GM21526 (cell line): ENCODE measurements around the gene IER3.
"Not testable (repeated sequence)": the region's sequence is repeated elsewhere in the genome, so short reads cannot be mapped to it uniquely, and the experiment has no call there.

Source experiments
- ATAC-seq: cut with Tn5 transposase; IDR thresholded peaks from one replicate; pipeline ENCODE4 v1.9.1; 2021; ENCODE audit warnings: moderate library complexity; ENCODE audit not compliant: unreplicated experiment, low FRiP score

Gene IER3

DNA sequence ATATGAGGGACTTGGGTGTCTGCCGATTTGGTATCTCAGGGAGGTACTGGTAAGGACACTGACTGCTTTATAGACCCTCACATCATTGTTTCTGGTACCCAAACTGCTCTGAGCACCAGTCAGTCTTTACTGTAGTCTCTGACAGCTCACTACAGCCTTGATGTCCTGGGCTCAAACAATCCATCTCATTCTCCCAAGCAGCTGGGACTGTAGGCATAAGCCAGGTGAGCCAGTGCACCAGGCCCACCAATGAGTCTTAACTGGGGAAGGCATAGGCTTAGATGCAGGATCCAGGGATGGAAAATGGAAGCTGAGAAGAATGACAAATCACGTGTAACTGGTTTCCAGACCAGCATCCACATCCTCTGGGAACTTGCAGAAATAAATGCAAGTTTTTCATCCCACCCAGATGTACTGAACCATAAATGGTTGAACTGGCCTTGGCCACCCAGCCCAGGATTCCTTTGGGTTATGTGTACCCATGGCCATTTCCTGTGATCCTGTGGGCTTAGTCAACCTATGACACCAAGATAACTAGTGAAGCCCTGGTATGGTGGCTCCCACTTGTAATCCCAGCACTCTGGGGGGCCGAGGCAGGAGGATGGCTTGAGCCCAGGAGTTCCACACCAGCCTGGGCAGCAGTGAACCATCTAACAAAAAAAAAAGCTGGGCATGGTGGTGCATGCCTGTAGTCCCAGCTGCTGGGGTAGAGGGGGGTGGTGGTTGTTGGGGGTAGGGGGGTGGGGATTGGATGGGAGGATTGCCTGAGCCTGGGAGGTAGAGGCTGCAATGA is 18.4 kb downstream of the IER3 start:
- no peak for ATAC-seq

DNA sequence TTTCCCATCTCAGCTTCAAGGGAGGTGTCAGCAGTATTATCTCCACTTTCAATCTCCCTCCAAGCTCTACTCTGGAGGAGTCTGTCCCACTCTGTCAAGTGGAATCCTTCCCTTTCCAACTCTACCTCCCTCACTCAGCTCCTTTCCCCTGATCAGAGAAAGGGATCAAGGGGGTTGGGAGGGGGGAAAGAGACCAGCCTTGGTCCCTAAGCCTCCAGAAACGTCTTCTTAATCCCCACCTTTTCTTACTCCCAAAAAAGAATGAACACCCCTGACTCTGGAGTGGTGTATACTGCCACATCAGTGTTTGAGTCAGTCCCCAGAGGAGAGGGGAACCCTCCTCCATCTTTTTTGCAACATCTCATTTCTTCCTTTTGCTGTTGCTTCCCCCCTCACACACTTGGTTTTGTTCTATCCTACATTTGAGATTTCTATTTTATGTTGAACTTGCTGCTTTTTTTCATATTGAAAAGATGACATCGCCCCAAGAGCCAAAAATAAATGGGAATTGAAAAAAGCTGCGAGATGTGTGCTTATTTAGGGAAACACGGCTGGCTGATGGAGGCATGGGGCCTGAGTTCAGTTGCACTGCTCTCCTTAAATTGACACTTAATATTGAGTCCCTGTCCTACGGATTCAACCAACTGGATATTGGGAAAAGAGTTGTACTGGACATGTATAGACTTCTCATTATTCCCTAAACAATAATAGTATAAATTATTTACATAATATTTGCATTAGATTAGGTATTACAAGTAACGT is 19.3 kb downstream of the IER3 start:
- no peak for ATAC-seq

GRCh38 chr6:30723843-30724741 is 20.3 kb downstream of the IER3 start:
- ATAC-seq = not testable (repeated sequence)

- ATAC-seq = not testable (repeated sequence)
Observed at GRCh38 chr6:30723159-30723842, 21.0 kb downstream of the IER3 start.

DNA sequence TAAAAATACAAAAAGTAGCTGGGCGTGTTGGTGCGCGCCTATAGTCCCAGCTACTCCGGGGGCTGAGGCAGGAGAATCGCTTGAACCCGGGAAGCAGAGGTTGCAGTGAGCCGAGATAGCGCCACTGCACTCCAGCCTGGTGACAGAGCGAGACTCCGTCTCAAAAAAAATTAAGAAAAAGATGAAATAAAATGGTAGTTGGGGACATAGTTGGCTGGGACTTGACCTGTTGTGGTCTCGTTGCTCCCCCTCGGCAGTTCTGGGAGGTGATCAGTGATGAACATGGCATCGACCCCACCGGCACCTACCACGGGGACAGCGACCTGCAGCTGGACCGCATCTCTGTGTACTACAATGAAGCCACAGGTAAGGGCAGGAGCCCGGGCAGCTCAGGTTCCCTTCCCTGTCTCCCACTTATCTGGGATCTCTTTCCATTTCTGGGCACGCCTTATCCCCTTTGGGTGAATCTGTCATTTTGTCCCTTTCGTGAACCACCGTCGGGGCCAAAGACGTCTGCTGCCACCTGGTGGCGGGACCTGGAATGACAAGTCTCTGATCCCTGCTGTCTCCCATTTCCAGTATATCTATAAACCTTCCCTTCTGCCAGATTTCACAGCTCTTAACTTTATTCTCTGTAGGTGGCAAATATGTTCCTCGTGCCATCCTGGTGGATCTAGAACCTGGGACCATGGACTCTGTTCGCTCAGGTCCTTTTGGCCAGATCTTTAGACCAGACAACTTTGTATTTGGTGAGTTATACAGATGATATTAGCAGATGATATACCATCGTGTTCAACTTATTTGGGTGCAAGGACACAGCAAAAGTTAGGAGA is 21.9 kb downstream of the IER3 start:
- ATAC-seq = no peak

GRCh38 chr6:30722025-30722279 is 22.4 kb downstream of the IER3 start:
- ATAC-seq = not testable (repeated sequence)

- no peak for ATAC-seq
Observed at GRCh38 chr6:30721198-30722024, 22.9 kb downstream of the IER3 start.

DNA sequence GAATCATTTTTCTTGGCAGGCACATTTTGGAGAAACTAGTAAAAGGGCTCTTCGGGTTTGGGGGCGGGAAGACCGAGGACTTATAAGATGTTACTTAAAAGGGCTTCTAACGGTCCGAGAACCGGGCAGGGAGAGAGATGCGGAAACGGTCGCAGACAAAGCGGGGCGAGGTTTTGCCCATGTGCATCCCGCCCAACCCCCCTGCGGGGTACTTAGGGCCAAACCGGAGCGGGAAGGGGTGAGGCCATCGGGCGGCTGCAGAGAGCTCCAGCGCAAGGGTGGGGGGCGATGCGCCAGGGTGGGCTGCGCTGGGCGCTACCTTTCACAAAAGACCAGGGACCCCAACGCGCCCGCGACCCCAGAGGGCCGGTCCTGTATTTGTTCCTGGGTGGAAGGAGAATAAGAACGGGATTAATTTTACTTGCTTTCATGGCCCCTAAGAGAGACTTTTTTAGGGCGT is 23.6 kb downstream of the IER3 start:
- no peak for ATAC-seq

DNA sequence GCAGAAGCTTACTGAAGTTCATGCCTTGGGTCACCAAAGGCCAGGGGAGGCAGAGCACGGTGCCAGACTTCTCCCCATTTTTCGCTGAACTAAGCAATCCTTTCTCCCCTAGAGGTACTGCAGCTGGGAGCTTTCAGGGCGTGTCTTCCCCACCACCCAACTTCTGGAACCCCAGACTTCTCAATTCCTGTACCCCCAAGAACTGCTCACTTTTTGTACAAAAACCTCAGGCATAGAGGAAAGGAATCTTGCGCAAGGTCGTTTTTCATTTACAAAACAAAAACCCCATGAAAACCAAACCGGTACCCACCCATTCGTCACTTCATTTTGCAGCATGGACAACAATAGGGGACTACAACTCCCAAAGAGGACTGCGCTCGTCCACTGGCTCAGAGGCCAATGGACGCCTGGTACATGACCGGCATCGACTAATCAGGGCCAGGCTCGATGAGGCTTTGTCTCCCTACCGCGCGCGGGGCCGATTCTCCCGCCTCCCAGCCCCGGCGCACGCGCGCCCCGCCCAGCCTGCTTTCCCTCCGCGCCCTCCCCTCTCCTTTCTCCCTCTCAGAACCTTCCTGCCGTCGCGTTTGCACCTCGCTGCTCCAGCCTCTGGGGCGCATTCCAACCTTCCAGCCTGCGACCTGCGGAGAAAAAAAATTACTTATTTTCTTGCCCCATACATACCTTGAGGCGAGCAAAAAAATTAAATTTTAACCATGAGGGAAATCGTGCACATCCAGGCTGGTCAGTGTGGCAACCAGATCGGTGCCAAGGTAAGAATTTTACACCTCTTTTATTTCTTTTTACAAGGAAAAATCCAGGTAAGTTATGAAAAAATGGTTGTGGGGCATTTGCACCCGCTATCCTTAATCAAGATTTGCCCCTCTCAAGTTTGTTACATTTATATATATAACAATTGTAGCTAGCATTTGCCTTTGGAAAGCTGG is 24.3 kb downstream of the IER3 start, which contains the start of gene TUBB:
TSS of gene TUBB (plus strand) at position 562 of the 947 bp plus-strand sequence. CDS start at position 717, 155 bp downstream.
- peak; percentile 42 for ATAC-seq

- ATAC-seq = no peak
Observed at GRCh38 chr6:30719356-30719755, 25.0 kb downstream of the IER3 start.

- ATAC-seq = not testable (repeated sequence)
Observed at GRCh38 chr6:30717845-30718720, 26.3 kb downstream of the IER3 start.

DNA sequence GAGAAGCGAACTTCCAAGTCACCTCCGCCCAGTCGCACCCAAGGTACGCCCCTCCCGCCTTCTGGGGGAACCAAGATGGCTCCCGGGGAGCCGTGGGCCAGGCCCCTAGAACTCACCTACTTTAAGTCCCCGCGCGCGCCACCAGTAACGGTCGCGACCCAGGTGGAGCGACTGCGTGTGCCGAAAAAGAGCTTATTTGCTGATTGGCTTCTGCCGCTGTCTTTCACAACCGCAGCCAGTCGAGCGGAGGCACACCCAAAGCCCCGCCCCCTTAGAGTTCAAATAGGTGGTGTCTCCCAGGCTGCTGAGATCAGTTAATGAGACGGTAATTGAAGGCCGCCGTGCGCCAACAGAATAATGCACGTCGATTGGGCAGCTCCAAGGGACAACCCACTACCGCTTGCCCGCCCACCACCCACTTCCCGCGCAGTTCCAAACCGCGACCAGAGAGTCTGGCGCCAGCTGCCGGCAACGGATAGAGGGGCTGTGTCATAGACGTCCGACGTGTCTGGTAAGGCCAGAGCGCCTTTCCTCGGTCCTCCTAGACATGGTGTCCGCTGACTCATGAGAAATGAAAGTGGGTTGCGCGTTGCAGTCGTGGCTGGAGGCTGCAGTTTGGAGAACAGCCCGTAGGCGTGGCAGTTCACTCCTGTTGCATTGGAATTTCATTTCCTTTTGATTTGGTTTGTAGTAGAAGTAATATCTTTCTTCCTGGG is 27.1 kb downstream of the IER3 start, which contains the start of gene MDC1:
TSS of gene MDC1 (minus strand) at position 153 of the 716 bp plus-strand sequence. CDS start 2,106 bp downstream, outside the sequence.
- peak; percentile 56 for ATAC-seq

DNA sequence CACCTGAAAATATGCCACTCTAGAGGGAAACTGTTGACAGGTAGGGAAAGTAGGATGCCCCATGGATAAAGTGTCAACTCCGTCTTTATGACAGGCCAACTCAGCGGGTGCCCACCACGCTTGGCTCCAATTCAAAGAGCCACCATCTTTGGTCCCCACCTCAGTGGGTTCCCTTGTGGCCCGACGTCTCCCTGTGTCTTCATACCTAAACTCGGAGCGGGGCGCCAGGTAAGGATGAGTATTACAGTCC is 27.5 kb downstream of the IER3 start:
- no peak for ATAC-seq

- ATAC-seq = no peak
Observed at GRCh38 chr6:30714263-30714662, 30.1 kb downstream of the IER3 start.

DNA sequence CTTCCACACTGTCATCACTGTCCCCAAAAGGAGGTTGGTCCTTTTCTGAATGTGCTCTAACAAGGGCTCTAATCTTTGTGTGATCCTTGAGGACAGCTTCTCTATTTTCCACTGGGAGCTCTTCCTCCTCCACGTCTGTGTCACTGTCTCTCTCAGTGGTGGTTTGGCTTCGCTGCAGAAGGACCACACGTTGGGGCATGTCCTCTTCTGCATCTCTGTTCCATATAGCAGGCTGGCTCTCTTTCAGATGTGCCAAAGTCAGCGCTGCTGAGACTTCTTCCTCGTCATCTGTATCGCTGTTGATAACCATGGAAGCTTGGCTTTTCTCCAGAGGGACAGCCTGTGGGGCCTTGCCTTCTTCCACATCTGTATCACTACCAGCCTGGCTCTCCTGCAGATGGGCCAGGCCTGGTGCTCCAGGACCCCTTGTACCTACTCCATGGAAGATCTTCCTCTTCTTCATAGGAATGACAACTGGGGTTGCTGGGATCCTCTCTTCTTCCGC is 31.9 kb downstream of the IER3 start:
- no peak for ATAC-seq
